Astrocyte of the cerebellum (primary cell): ENCODE measurements around the gene SCGB2B2.
"Not testable (repeated sequence)": the region's sequence is repeated elsewhere in the genome, so short reads cannot be mapped to it uniquely, and the experiment has no call there.

ENCODE experiments used
- DNase-seq: peaks from one replicate; pipeline ENCODE4 v3.0.0-alpha.2; 2011; ENCODE audit warnings: low read depth
- H3K4me3 ChIP-seq: 2 replicates; pipeline ENCODE4 v1.5.1; 2011; ENCODE audit warnings: mild to moderate bottlenecking, low read depth, low read length, moderate library complexity
- in situ Hi-C: cut with HindIII; loops from 2 replicates; pipeline ENCODE4 v1.10.0; 2017; ENCODE audit warnings: low sequenced_read_pairs
- TF ChIP-seq, protein P1 (sequence below): IDR thresholded peaks from 2 replicates; pipeline ENCODE4 v1.5.1; 2012; ENCODE audit warnings: low read length, low read depth, moderate library complexity, mild to moderate bottlenecking; ENCODE audit errors: missing control alignments

Gene SCGB2B2

DNA sequence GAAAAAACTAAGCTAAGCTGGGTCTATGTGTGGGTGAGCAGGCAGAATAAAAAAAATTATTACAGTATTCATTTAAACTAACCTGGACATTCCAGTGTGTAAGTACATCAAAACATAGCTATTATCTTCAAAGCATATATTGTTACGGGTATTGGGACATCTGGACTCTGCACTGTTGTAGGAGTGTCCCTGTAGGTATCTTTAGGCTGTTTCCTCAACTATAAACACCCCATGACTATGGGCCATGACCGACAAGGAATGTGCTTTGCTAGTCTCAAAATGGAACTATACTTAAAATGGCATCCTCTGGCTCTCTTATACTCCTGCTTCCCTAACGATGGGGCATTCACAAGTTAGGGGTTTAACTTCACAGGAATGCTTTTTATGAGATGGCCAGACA, 3.4 kb downstream of the SCGB2B2 start:
- TF ChIP-seq, protein P1, sequence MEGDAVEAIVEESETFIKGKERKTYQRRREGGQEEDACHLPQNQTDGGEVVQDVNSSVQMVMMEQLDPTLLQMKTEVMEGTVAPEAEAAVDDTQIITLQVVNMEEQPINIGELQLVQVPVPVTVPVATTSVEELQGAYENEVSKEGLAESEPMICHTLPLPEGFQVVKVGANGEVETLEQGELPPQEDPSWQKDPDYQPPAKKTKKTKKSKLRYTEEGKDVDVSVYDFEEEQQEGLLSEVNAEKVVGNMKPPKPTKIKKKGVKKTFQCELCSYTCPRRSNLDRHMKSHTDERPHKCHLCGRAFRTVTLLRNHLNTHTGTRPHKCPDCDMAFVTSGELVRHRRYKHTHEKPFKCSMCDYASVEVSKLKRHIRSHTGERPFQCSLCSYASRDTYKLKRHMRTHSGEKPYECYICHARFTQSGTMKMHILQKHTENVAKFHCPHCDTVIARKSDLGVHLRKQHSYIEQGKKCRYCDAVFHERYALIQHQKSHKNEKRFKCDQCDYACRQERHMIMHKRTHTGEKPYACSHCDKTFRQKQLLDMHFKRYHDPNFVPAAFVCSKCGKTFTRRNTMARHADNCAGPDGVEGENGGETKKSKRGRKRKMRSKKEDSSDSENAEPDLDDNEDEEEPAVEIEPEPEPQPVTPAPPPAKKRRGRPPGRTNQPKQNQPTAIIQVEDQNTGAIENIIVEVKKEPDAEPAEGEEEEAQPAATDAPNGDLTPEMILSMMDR = no peak

DNA sequence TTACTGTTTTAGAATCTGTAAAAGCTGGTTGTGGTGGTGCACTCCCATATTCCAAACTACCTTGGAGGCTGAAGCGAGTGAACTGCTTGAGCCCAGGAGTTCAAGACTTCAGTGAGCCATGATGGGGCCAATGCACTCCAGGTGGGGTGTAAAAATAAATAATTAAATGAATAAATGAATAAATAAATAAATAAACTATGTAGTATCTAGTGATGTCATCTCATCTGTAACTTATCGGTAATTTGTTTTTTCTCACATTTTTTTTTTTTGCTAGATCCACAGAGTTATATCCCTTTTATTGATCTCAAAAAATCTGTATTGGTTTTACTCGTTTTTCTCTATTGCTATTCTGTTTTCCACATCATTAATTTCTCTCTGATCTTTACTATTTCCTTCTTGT, 5.0 kb downstream of the SCGB2B2 start:
- H3K4me3 ChIP-seq = no peak overlapping the region
- in situ Hi-C loops = no loop called here
- no peak for DNase-seq
- TF ChIP-seq, protein P1 = no peak

More for the DNA sequence above, 3.4 kb downstream of the SCGB2B2 start:
- no peak for DNase-seq
- H3K4me3 ChIP-seq = no peak overlapping the region
- in situ Hi-C loops = no loop called here

DNA sequence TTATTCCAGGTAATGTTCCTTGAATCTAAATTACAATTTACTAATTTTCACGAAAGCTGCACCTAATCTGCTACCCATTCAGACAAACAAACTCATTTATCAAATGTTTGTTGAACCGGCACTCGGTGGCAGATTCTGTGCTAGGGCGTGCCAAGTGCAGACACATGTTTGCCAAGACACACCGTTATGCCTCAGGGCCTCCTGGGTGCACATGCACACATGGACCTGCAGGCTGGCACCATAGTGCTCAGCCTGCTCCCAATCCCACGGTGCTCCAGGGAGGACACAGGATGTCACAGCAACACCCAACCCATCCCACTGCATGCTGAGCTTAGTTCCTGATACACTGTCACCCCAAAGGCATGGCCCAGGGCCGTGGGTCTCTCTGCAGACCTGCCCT, 7.7 kb downstream of the SCGB2B2 start:
- TF ChIP-seq, protein P1 = no peak
- H3K4me3 ChIP-seq = no peak overlapping the region
- in situ Hi-C loops = no loop called here
- no peak for DNase-seq

DNA sequence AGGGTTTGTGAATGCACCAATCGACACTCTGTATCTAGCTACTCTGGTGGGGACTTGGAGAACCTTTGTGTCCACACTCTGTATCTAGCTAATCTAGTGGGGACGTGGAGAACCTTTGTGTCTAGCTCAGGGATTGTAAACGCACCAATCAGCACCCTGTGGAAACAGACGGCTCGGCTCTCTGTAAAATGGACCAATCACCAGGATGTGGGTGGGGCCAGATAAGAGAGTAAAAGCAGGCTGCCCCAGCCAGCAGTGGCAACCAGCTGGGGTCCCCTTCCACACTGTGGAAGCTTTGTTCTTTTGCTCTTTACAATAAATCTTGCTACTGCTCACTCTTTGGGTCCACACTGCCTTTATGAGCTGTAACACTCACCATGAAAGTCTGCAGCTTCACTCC, 8.3 kb downstream of the SCGB2B2 start:
- DNase-seq, in situ Hi-C loops: not testable (repeated sequence)

DNA sequence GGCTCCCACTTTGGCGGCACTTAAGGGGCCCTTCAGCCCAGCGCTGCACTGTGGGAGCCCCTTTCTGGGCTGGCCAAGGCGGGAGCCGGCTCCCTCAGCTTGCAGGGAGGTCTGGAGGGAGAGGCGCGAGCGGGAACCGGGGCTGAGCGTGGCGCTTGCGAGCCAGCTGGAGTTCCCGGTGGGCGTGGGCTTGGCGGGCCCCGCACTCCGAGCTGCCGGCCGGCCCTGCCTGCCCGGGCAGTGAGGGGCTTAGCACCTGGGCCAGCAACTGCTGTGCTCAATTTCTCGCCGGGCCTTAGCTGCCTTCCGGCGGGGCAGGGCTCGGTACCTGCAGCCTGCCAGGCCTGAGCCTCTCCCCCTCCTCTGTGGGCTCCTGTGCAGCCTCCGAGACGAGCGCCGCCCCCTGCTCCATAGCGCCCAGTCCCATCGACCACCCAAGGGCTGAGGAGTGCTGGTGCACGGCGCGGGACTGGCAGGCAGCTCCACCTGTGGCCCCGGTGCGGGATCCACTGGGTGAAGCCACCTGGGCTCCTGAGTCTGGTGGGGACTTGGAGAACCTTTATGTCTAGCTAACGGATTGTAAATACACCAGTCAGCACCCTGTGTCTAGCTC, 8.8 kb downstream of the SCGB2B2 start:
- DNase-seq, in situ Hi-C loops, H3K4me3 ChIP-seq: not testable (repeated sequence)

More for the DNA sequence above, 8.3 kb downstream of the SCGB2B2 start:
- not testable (repeated sequence) for H3K4me3 ChIP-seq

DNA sequence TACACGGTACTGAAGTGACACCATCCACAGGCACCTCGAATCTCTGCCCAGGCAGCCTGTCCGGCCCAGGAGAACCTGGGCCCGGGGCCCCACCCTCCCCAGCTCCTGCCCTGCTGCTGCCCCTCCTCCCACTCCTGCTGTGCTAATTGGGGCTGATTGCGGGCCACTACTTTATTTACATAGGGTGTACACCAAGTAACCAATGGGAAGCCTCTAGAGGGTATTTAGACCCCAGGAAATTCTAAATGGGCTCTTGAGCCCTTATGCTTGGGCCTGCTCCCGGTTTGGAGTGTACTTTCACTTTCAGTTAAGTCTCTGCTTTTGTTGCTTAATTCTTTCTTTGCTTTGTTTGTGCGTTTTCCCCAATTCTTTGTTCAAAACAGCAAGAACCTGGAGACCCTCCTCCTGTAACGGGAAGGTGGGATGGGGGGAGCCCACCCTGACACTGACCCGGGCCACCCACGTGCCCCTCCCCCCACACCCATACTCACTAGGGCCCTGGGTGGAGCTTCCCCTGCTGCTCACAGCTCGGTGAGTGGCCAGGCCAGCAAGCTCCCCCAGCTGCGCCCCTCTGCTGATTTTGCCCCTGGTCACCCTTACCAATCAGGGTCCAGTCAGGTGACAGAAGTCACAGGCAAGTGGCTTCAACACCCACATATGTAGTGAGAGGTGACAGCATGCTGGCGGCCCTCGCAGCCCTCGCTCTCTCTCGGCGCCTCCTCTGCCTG, 9.4 kb downstream of the SCGB2B2 start:
- in situ Hi-C loops = no loop called here
- no peak for DNase-seq
- TF ChIP-seq, protein P1 = no peak
- no peak overlapping the region for H3K4me3 ChIP-seq

DNA sequence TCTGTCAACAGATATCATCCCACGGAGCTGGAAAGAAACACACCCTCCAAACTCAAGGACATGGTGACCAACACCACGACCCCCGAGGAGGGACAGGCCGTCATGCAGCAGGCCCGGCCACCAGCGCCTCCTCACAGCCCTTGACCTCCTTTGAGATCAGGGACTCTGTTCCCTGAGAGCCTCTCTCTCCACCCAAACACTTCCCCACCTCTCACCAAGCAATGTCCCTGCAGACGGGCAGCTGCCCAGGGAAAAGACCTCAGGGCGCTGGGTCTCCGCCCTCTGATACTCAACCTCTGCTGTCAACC, 10.0 kb downstream of the SCGB2B2 start:
- in situ Hi-C loops = no loop called here
- no peak for DNase-seq
- H3K4me3 ChIP-seq = no peak overlapping the region
- TF ChIP-seq, protein P1 = no peak
